Hepatocyte (in vitro differentiated cells): Measurements from ENCODE around the gene EML6.

Experiments used
- CTCF ChIP-seq: fragments of 200-600 bp; sonication (generic); IDR thresholded peaks from 2 replicates; pipeline ENCODE4 v1.5.1; 2016; ENCODE audit warnings: antibody characterized with exemption, mild to moderate bottlenecking; ENCODE audit not compliant: poor library complexity
- EZH2 ChIP-seq: fragments of 200-600 bp; sonication (generic); IDR thresholded peaks from 2 replicates; pipeline ENCODE4 v1.6.1; 2016; ENCODE audit warnings: antibody characterized with exemption, mild to moderate bottlenecking, borderline replicate concordance

GRCh38 chr2:54755641-54756326 is 32.3 kb downstream of the EML6 start:
- TF ChIP-seq EZH2 (no peak), CTCF (no peak)
